HG03342 (cell line): ENCODE results near the gene ASTN2.
"Not testable (repeated sequence)": the region's sequence is repeated elsewhere in the genome, so short reads cannot be mapped to it uniquely, and the experiment has no call there.

Experiments
- ATAC-seq: cut with Tn5 transposase; IDR thresholded peaks from one replicate; pipeline ENCODE4 v1.9.1; 2021; ENCODE audit warnings: mild to moderate bottlenecking, moderate library complexity; ENCODE audit not compliant: unreplicated experiment

ASTN2 gene

GRCh38 chr9:116935149-116935897, 479.5 kb downstream of the ASTN2 start:
- ATAC-seq = no peak

- ATAC-seq = no peak
Observed at GRCh38 chr9:116934131-116934530, 480.7 kb downstream of the ASTN2 start.

GRCh38 chr9:116933251-116933650, 481.6 kb downstream of the ASTN2 start:
- ATAC-seq = no peak

- no peak for ATAC-seq
Observed at GRCh38 chr9:116929621-116930020, 485.2 kb downstream of the ASTN2 start.

GRCh38 chr9:116928884-116929283, 486.0 kb downstream of the ASTN2 start:
- ATAC-seq = no peak

GRCh38 chr9:116928289-116928688, 486.6 kb downstream of the ASTN2 start:
- ATAC-seq = no peak

GRCh38 chr9:116927726-116928125, 487.1 kb downstream of the ASTN2 start:
- ATAC-seq = no peak

GRCh38 chr9:116925121-116925520, 489.7 kb downstream of the ASTN2 start:
- ATAC-seq = no peak

- no peak for ATAC-seq
Observed at GRCh38 chr9:116924462-116925110, 490.3 kb downstream of the ASTN2 start.

- not testable (repeated sequence) for ATAC-seq
Observed at GRCh38 chr9:116917895-116918508, 496.9 kb downstream of the ASTN2 start.

- ATAC-seq = no peak
Observed at GRCh38 chr9:116913536-116913935, 501.3 kb downstream of the ASTN2 start.

GRCh38 chr9:116910201-116910600, 504.7 kb downstream of the ASTN2 start:
- no peak for ATAC-seq

- ATAC-seq = no peak
Observed at GRCh38 chr9:116907989-116908388, 506.9 kb downstream of the ASTN2 start.

GRCh38 chr9:116905171-116905588, 509.7 kb downstream of the ASTN2 start:
- no peak for ATAC-seq

- ATAC-seq = no peak
Observed at GRCh38 chr9:116904165-116904564, 510.7 kb downstream of the ASTN2 start.

- ATAC-seq = no peak
Observed at GRCh38 chr9:116901260-116901659, 513.6 kb downstream of the ASTN2 start.

- ATAC-seq = no peak
Observed at GRCh38 chr9:116900543-116900942, 514.3 kb downstream of the ASTN2 start.

- ATAC-seq = no peak
Observed at GRCh38 chr9:116900007-116900367, 514.9 kb downstream of the ASTN2 start.

GRCh38 chr9:116899337-116900006, 515.4 kb downstream of the ASTN2 start:
- no peak for ATAC-seq

GRCh38 chr9:116898131-116898530, 516.7 kb downstream of the ASTN2 start:
- ATAC-seq = not testable (repeated sequence)

- ATAC-seq = no peak
Observed at GRCh38 chr9:116897201-116897600, 517.7 kb downstream of the ASTN2 start.

- no peak for ATAC-seq
Observed at GRCh38 chr9:116895961-116896360, 518.9 kb downstream of the ASTN2 start.
